Measurements from ENCODE around the gene RESF1. TPM values are rescaled to one million over a fixed set of nuclear protein-coding genes. Genes with fewer than 3 reads are reported as not detected.

RESF1 gene
- total RNA-seq, 1 experiment from 2014 or later = 172 TPM

DNA sequence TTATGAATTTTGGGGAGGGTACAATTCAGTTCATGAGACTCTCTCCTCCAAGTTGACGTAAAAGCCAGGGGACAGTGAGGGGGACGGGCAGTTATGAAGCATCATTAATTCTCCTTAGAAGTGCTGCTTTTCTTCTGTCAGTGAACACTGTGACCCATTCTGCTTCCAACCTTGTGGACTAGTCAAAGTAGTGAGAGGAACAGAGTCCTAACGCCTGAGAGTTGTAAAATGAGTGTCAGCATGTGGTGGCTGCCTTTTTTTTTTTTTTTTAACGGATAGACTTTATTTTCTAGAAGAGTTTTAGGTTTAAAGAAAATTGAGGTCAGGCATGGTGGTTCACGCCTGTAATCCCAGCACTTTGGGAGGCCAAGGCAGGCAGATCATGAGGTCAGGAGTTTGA lies 15.5 kb downstream of the RESF1 start:
- Histone ChIP-seq H3K14ac (ENCODE audit: insufficient read depth, low read length) (no peak overlapping the region), H3K23ac (ENCODE audit: insufficient read length, low read depth, low read length) (no peak overlapping the region), H2BK120ac (ENCODE audit: low read depth, low read length, poor library complexity, severe bottlenecking) (no peak overlapping the region), H3K9ac (ENCODE audit: extremely low read depth, insufficient read length, low read length) (no peak overlapping the region), H4K8ac (replicated peaks; ENCODE audit: insufficient read length, low read depth, low read length) (no peak overlapping the region), H4K91ac (ENCODE audit: insufficient read length, low read depth, low read length) (no peak overlapping the region), H2AFZ (ENCODE audit: low read length) (no peak overlapping the region), H3K9me3 (ENCODE audit: control insufficient read depth, low read depth, low read length) (no peaks in the 10 kb centered on the region), H3K4me1 (ENCODE audit: insufficient read depth, low read length) (no peaks in the 10 kb centered on the region), H3K23me2 (ENCODE audit: insufficient read length, low read depth, low read length, poor library complexity, severe bottlenecking) (no peaks in the 10 kb centered on the region), H4K5ac (ENCODE audit: insufficient read length, low read depth, low read length) (no peak overlapping the region), H3K4ac (ENCODE audit: low read depth, low read length) (no peak overlapping the region), H2BK12ac (ENCODE audit: insufficient read length, low read depth, low read length) (no peak overlapping the region), H2BK20ac (ENCODE audit: low read depth, low read length, poor library complexity, severe bottlenecking) (no peak overlapping the region), H3T11ph (ENCODE audit: low read length) (no peak overlapping the region), H3K56ac (ENCODE audit: insufficient read length, low read depth, low read length) (no peak overlapping the region), H2BK5ac (ENCODE audit: insufficient read length, low read length) (no peak overlapping the region), H3K27ac (ENCODE audit: insufficient read length, low read depth, low read length) (no peak overlapping the region), H3K18ac (ENCODE audit: insufficient read length, low read depth, low read length) (no peak overlapping the region), H3K4me2 (ENCODE audit: insufficient read depth, insufficient read length, low read length) (no peak overlapping the region), H2BK15ac (ENCODE audit: low read depth, low read length) (no peak overlapping the region), H3K79me1 (ENCODE audit: insufficient read depth, low read depth, low read length, poor library complexity, severe bottlenecking) (peaks cover under 1% of the 10 kb centered on the region), H3K27me3 (ENCODE audit: insufficient read depth, low read length) (no peaks in the 10 kb centered on the region), H3K79me2 (ENCODE audit: insufficient read depth, low read length) (peaks cover 11% of the 10 kb centered on the region), H2AK5ac (ENCODE audit: insufficient read length, low read length) (no peak overlapping the region), H4K20me1 (ENCODE audit: control insufficient read depth, insufficient read depth, insufficient read length) (no peaks in the 10 kb centered on the region)
- no peaks in the 10 kb centered on the region for H3K27me3 Mint-ChIP-seq (ENCODE audit: low read depth)
- no peaks in the 10 kb centered on the region for H3K4me1 Mint-ChIP-seq
- peaks cover 96 to 100% (median 97%) of the 10 kb centered on the region in 3 experiments for H3K36me3 Mint-ChIP-seq (ENCODE audit: insufficient read depth in 1 of 3, low read depth in 3 of 3)
- no peak for DNase-seq
- H3K27ac Mint-ChIP-seq = no peak overlapping the region
- no CpG with 5 or more reads among the region's 5 CpGs for WGBS (ENCODE audit: extremely low coverage, insufficient read length, low lambda C conversion rate)
- TF ChIP-seq, protein P1, sequence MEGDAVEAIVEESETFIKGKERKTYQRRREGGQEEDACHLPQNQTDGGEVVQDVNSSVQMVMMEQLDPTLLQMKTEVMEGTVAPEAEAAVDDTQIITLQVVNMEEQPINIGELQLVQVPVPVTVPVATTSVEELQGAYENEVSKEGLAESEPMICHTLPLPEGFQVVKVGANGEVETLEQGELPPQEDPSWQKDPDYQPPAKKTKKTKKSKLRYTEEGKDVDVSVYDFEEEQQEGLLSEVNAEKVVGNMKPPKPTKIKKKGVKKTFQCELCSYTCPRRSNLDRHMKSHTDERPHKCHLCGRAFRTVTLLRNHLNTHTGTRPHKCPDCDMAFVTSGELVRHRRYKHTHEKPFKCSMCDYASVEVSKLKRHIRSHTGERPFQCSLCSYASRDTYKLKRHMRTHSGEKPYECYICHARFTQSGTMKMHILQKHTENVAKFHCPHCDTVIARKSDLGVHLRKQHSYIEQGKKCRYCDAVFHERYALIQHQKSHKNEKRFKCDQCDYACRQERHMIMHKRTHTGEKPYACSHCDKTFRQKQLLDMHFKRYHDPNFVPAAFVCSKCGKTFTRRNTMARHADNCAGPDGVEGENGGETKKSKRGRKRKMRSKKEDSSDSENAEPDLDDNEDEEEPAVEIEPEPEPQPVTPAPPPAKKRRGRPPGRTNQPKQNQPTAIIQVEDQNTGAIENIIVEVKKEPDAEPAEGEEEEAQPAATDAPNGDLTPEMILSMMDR (conservative IDR thresholded peaks at IDR 0.05) = no peak
- H3K9me3 Mint-ChIP-seq = peaks cover 39 to 74% of the 10 kb centered on the region in 2 experiments
- no peak overlapping the region for H3K4me3 Mint-ChIP-seq
